ENCODE results near the gene CES3.
A peak's percentile ranks its signal among the peaks of the same experiment; 100 is the strongest.
"Not testable (repeated sequence)": the region's sequence is repeated elsewhere in the genome, so short reads cannot be mapped to it uniquely, and the experiment has no call there.

Gene CES3

DNA sequence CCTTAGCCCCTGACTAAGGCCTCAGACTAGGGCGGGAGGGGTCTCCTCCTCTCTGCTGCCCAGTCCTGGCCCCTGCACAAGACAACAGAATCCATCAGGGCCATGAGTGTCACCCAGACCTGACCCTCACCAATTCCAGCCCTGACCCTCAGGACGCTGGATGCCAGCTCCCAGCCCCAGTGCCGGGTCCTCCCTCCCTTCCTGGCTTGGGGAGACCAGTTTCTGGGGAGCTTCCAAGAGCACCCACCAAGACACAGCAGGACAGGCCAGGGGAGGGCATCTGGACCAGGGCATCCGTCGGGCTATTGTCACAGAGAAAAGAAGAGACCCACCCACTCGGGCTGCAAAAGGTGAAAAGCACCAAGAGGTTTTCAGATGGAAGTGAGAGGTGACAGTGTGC is 12.7 kb downstream of the CES3 start:
- DNase-seq: no peak

DNA sequence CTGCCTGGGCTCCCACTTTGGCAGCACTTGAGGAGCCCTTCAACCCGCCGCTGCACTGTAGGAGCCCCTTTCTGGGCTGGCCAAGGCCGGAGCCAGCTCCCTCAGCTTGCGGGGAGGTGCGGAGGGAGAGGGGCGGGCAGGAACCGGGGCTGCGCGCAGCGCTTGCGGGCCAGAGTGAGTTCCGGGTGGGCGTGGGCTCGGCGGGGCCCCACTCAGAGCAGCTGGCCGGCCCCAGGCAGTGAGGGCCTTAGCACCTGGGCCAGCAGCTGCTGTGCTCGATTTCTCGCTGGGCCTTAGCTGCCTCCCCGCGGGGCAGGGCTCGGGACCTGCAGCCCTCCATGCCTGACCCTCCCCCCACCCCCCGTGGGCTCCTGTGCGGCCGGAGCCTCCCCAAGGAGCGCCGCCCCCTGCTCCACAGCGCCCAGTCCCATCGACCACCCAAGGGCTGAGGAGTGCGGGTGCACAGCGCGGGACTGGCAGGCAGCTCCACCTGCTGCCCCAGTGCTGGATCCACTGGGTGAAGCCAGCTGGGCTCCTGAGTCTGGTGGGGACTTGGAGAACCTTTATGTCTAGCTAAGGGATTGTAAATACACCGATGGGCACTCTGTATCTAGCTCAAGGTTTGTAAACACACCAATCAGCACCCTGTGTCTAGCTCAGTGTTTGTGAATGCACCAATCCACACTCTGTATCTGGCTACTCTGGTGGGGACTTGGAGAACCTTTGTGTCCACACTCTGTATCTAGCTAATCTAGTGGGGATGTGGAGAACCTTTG is 13.3 kb downstream of the CES3 start:
- not testable (repeated sequence) for DNase-seq

DNA sequence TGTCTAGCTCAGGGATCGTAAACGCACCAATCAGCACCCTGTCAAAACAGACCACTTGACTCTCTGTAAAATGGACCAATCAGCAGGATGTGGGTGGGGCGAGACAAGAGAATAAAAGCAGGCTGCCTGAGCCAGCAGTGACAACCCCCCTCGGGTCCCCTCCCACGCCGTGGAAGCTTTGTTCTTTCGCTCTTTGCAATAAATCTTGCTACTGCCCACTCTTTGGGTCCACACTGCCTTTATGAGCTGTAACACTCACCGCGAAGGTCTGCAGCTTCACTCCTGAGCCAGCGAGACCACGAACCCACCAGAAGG is 13.8 kb downstream of the CES3 start:
- peak in 3 of 5 donors; percentile 20 to 73 (median 34) for DNase-seq

DNA sequence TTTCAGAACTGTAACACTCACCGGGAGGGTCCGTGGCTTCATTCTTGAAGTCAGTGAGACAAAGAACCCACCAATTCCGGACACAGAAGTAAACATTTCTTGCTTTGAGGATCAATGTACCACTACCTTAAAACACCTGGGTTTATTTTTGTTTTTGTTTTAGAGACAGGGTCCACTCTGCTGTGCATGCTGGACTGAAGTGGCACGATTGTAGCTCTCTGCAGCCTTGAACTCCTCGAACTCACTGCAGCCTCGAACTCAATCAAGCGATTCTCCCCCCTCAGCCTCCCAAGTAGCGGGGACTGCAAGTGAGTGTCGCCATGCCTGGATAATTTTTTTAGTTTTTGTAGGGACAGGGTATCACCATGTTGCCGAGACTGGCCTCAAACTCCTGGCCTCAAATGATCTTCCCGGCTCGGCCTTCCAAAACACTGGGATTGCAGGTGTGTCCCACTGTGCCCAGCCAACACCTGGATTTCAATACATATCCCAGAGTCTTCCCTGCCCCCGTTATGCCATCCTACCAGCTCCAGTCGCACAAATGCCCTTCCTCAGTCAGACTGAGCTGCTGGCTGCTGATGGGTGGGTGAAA is 14.3 kb downstream of the CES3 start:
- DNase-seq: no peak

DNA sequence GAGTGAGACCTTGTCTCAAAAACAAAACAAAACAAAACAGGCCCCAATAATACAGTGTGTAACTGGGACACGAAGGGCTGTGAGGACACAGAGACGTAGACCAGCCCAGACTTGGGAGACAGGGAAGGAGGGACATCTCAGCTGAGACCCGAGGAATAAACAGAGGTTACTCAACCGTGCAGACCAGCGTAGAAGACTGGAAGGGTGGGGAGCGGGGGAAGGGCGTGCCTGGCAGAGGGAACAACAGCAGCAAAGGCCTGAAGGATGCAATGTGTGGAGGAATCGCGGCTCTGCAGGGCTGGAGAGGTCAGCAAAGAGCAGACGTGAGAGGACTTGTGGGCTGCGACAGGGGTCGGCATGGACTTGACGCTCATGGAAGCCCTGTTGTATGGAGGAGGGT is 15.7 kb downstream of the CES3 start:
- no peak for DNase-seq

DNA sequence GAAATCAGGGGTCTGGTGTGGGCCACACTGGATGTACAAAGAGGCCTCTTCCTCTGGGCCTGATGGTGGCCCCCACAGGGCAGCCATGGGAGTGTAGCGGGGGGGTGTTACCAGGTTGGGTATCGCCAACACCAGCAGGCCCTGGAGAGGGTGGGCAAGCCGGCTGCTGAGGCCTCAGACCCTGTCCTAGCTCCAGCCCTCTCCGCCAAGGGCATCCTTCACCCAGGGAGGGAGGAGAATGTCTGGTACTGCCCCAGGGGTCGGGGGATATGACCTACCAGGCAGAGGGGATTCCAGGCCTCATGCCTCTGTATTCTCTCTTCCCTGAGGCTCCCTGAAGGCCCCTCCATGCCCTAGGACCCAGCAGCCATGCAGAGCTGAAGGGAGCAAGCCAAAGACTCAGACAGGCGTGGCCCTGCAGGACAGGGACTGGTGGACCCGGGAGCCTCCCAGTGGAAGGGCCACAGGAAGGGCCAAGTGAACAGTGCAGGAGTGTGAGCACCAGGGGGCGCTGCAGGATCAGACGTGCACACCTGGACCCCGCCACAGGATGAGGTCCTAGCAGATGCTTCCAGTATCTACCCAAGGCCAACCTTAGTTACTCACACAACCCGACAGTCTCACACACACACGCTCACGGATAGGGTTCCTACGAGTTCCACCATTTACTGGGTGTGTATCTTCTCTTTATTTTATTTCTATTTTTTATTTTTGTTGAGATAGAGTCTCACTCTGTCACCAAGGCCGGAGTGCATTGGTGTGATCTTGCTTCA is 16.5 kb downstream of the CES3 start:
- peak; percentile 77 to 89 (median 85) for DNase-seq

DNA sequence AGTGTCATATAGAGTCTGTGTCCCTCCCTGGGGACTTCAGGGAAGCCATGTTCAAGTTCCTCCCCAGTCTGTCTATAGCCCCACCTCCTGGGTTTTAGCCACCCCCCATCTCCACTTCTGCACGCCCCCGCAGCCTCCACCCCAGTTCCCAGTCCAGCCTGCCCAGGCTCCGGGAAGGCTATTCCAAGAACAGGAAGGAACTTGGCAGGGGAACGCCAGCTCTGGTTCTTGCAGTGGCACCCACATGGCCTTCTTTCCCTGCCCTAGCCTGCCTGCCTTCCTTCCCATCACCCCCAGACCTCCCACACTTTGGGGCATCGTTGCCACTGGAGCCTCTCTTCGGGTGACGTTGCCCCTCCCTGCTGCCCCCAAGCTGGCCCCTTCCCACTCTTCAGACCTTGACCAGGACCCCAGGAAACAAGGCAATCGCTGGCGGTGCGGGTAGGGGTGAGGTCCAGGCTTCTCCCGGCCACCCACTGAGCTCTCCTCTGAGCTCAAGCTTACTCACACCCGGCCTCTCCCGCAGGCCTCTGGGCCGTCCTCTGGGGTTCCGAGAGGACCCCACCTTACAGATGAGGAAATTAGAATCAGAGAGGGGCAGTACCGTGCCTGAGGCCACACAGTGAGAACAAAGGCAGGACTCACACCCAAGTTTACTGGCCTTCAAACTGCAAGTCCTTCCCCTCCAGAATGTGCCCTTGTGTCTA is 18.1 kb downstream of the CES3 start:
- DNase-seq: no peak

DNA sequence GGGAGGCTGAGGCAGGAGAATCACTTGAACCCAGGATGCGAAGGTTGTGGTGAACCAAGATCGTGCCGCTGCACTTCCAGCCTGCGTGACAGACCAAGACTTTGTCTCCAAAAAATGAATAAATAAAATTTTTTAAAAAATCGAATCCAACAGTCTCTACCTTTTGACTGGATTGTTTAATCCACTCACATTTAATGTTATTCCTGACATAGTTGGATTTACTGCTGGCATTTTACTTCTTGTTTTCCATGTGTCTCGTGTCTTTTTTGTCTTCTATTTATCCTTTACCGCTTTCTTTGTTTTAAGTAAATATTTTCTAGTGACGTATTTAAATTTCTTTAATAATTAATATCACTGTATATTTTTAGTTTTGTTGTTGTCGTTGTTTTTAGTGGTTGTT is 22.0 kb downstream of the CES3 start:
- DNase-seq: no peak

DNA sequence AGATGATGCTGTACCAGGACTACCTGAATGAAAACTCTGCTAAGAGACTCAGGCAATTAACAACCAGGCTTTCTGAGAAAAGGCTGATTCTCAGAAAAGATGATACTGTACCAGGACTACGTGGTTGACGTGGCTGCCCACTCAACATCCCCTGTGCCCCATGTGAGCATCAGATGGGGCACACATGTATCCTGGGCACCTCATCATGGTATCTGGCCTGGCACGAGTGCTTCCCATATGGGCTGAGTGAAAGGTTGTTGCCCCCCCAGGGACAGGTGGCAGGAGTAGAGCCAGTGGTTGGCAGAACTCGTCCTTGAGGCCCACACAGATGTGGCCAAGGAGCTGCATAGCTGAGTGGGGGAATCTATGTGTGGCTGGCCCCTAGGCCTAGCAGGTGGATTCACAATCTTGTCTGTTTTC is 23.8 kb downstream of the CES3 start:
- DNase-seq: peak in 1 of 5 donors; percentile 97

DNA sequence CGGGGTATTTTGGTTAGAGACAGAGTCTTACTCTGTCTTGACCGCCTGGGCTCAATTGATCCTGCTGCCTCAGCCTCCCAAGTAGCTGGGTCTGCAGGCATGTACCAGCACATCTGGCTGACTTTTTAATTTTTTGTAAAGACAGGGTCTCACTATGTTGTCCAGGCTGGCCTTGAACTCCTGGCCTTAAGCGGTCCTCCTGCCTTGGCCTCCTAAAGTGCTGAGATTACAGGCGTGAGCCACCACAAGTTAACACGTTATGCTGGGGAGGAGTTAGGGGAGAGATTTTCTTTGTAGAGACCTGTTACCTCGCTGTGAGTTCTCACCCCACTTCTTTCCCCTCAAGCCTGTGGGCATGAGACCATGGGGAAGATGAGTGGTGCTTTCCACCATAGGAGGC is 25.5 kb downstream of the CES3 start:
- DNase-seq: no peak

DNA sequence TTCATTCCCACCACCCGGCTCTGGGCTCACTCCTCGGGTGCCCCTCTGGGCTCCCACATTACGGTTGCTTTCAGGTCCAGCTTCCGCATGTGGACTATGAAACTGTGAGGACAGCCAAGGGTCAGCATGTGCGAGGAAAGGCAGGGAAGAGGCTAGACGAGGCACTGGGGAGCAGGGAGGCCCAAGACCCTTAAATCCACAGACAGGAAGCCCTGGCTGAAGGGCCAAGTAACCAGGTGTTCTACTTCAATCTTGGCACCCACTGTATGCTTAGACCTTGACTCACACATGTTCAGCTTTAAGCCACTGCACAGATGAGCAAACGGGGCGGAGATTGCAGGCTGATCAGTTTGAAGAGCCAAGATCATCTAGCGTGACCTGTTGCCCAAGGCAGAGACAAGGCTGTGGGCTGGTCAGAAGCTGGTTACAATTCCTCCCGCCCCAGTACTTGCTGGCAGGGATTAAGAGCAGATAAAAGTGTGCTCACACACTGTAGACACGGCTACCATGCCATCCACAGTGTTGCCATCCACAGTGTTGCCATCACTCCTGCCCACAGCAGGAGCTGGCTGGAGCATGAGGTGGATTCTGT is 27.2 kb downstream of the CES3 start, which contains the start of gene CES4A:
TSS of gene CES4A (plus strand) at position 393 of the 592 bp plus-strand sequence. CDS start at position 577, 184 bp downstream.
- DNase-seq: no peak

DNA sequence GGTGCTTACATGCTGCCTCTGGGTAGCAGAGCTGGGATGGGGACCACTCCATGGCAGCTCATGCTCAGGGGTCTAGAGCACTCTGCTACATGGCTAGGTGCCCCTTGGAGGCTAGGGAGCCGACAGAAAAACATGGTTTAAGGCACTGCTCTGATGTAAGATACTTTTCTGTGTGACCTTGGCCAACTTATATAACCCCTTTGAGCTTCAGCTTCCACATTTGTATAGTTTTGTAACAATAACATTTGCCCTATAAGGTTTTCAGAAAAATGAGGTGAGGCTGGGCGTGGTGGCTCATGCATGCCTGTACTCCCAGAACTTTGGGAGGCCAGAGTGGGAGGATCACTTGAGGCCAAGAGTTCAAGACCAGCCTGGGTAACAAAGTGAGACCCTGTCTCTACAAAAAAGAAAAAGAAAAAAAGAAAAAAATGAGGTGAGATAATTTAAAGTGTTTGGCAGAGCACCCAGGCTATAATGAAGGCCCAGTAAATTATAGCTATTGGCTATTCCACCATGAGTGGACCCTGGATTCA is 30.5 kb downstream of the CES3 start:
- DNase-seq: no peak

DNA sequence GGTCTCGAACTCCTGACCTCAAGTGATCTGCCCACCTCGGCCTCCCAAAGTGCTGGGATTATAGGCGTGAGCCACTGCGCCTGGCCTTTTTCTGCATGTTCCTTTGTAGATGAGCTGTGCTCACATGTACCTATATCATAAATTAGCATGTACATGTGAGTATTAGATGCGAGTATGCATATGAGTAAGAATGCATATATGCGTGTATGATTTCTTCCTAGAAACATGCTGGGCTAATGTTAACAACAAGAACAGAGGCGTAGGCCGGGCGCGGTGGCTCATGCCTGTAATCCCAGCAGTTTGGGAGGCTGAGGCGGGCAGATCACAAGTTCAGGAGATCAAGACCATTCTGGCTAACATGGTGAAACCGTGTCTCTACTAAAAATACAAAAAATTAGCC is 32.5 kb downstream of the CES3 start:
- not testable (repeated sequence) for DNase-seq

DNA sequence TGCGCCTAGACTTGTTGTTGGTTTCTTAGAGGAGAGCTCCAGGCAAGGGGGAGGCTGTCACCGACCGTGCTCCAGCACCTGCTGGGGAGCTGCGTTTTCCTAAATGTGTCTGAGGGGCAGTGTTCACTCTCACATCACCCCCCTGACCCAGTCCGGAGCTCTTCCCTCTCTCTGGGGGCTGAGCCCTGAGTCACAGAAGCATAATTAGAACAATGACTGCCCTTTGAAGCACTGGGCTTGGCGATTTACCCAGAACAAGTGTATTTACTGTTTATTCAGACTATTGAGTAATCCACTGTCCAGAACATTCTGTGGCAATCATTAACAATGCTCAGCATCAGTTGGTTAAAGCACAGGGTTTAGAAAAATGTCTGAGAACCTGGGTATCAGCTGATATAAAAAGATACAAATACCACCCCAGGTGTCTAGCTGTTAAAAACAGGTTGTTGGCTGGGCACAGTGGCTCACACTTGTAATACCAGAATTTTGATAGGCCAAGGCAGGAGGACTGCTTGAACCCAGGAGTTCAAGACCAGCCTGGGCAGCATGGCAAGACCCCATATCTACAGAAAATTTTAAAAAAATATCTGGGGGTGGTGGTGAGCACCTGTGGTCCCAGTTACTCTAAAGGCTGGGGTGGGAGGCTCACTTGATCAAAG is 35.4 kb downstream of the CES3 start:
- no peak for DNase-seq

DNA sequence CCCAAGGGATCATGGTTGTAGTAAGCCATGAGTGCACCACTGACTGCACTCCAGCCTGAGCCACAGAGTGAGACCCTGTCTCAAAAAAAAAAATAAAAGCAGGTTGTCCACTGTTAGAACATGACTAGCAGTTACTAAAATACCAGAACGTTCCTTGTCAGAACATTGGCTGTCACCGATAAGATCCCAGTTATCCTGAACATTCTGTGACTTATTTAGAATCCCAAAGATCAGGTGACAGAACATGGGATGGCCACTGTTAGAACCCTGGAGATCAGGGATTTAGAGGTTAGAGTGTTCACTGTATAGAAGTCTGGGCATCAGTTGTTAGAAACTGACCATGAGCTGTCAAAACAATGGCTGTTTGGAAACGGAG is 35.9 kb downstream of the CES3 start:
- DNase-seq: no peak

DNA sequence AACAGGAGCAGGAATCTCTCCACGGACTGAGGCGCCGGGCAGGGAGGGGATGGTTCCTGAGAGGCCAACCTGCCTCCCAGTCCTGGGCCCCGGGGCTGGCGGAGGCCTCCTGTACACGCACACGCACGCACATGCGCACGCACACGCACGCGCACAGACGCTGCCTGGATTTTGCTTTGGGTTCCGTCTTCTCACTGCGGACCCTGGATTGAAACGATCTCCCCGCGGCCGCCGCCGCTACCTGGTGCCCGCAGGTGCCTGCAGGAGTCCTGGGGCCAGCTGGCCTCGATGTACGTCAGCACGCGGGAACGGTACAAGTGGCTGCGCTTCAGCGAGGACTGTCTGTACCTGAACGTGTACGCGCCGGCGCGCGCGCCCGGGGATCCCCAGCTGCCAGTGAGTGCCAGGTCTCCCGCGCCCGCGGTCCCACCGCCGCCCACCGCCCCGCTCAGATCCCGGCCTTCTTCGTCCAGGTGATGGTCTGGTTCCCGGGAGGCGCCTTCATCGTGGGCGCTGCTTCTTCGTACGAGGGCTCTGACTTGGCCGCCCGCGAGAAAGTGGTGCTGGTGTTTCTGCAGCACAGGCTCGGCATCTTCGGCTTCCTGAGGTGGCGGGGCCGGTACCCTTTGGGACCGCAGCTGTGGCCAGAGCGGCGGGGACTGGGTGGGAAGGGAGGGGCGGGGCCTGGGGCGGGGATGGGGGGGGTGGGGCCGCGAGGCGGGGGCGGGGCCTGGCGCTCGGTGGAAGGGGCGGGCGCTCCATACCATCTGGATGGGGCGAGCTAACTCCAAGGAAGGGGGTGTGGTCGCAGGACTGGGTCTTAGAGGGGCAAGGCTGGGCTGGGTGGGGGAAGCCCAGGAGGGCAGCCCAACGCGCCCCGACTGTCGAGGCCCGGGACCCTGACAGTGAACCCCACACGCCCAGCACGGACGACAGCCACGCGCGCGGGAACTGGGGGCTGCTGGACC is 39.6 kb downstream of the CES3 start:
- DNase-seq: peak; percentile 37 to 76 (median 41)

DNA sequence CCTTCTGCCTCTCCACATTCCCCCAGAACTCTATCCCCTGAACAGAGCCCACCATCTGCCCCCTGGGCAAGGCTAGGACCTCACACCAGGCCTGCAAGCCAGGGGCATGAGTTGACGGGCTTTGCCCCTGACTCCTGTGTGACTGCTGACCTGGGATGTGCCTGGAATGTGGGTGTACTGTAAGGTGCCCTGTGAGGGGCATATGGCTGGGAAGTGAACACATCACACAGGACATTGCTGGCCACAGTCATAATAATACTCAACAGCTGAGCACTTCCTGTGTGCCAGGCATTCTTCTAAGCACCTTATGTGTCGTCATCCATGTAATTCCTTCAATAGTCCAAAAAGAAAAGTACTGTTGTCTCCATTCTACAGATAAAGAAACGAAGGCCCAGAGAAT is 40.7 kb downstream of the CES3 start:
- no peak for DNase-seq

DNA sequence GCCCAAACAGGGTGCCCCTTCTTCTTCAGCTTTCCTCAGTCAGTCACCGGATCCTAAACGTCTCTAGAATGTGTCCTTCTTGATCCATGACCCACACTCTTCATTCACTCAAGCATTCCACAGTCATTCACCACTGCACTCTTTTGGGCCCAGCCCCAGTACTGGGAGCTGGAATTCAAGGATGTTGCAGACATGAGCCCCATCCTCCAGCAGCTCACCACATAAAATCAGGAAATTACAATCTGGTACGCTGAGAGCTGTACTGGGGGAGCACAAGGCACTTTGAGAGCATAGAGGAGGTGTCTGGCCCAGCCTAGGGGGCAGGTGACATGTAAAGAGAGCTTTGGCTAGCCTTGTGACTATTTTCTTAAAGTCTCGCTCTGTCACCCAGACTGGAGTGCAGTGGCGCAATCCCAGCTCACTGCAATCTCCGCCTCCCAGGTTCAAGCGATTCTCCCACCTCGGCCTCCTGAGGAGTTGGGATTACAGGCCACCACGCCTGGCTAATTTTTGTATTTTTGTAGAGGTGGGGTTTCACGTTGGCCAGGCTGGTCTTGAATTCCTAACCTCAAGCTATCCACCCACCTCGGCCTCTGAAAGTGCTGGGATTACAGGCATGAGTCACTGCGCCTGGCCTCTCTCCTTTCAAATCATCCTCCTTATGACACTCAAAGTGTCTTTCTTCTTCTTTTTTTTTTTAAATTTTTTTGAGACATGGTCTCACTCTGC is 46.0 kb downstream of the CES3 start:
- no peak for DNase-seq

DNA sequence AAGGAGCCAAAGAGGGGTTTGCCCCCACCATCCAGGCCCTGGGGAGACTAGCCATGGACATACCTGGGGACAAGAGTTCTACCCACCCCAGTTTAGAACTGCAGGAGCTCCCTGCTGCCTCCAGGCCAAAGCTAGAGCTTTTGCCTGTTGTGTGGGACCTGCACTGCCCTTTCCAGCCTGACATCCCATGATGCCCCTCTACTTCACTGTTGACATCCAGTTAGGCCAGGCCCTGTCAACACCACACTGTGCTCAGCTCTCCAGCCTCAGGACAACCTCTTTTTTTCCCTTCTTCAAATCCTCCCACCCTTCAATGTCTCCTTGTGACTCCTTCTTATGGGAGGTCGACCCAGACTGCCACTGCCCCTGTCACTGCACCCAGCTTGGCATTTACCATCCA is 48.1 kb downstream of the CES3 start:
- DNase-seq: no peak

DNA sequence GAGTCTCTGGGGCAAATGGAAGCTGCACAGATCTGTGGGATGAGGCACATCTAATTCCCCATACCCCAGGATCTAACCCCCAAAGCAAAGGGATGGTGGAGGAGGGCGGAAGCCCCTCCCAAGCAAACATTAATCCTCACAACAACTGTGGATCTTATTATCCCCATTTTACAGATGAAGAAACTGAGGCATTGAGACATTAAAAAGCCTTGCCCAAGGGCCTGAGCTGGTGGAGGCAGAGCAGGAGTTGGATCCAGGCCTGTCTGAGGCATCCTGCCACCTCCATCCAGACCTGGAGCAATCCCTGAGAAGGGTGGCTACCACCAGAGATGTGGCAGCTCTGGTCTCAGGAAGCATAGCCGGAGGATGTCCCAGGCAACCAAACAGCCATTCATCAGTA is 50.2 kb downstream of the CES3 start:
- DNase-seq: no peak
